Measurements from ENCODE around the gene ZMAT5.

The ZMAT5 gene

GRCh38 chr22:29751669-29752068 lies 15.1 kb downstream of the ZMAT5 start:
- DNase-seq, result no peak

- DNase-seq, result peak; percentile 22
These were observed 16.0 kb downstream of the ZMAT5 start for GRCh38 chr22:29750559-29751538.

GRCh38 chr22:29750029-29750428 lies 16.8 kb downstream of the ZMAT5 start:
- no peak for DNase-seq

GRCh38 chr22:29748248-29748893 lies 18.4 kb downstream of the ZMAT5 start:
- no peak for DNase-seq

GRCh38 chr22:29747832-29748231 lies 19.0 kb downstream of the ZMAT5 start:
- no peak for DNase-seq

GRCh38 chr22:29744902-29745301 lies 21.9 kb downstream of the ZMAT5 start:
- no peak for DNase-seq

GRCh38 chr22:29742326-29742725 lies 24.5 kb downstream of the ZMAT5 start:
- no peak for DNase-seq

- no peak for DNase-seq
These were observed 24.9 kb downstream of the ZMAT5 start for GRCh38 chr22:29741926-29742325.

- no peak for DNase-seq
These were observed 26.6 kb downstream of the ZMAT5 start for GRCh38 chr22:29740216-29740615.

GRCh38 chr22:29739346-29739875 lies 27.4 kb downstream of the ZMAT5 start:
- no peak for DNase-seq

- no peak for DNase-seq
These were observed 28.5 kb downstream of the ZMAT5 start for GRCh38 chr22:29738118-29738815.

- DNase-seq, result no peak
These were observed 29.3 kb downstream of the ZMAT5 start for GRCh38 chr22:29737251-29738117.

- DNase-seq, result no peak
These were observed 31.4 kb downstream of the ZMAT5 start for GRCh38 chr22:29735416-29735815.

- DNase-seq, result no peak
These were observed 32.0 kb downstream of the ZMAT5 start for GRCh38 chr22:29734838-29735237.

- DNase-seq, result no peak
These were observed 32.4 kb downstream of the ZMAT5 start for GRCh38 chr22:29734406-29734805.

- DNase-seq, result no peak
These were observed 33.2 kb downstream of the ZMAT5 start for GRCh38 chr22:29733362-29734201.

GRCh38 chr22:29732883-29733282 lies 33.9 kb downstream of the ZMAT5 start:
- DNase-seq, result no peak

GRCh38 chr22:29731058-29731850 lies 35.6 kb downstream of the ZMAT5 start:
- DNase-seq, result no peak

GRCh38 chr22:29729161-29729560 lies 37.6 kb downstream of the ZMAT5 start:
- no peak for DNase-seq

- DNase-seq, result peak; percentile 37
These were observed 39.7 kb downstream of the ZMAT5 start for GRCh38 chr22:29727131-29727523.
